Stimulated activated CD8-positive, alpha-beta memory T cell treated with anti-CD3 and anti-CD28 coated beads, Interleukin-7, amount 100 ng/mL, for 24 hours (primary cell): ENCODE data around the gene NUP210.
"Not testable (repeated sequence)": the region's sequence is repeated elsewhere in the genome, so short reads cannot be mapped to it uniquely, and the experiment has no call there.

Experiments used
- DNase-seq: peaks from one replicate; pipeline ENCODE4 v3.0.0-alpha.2; 2020; ENCODE audit warnings: low read depth

Gene NUP210

DNA sequence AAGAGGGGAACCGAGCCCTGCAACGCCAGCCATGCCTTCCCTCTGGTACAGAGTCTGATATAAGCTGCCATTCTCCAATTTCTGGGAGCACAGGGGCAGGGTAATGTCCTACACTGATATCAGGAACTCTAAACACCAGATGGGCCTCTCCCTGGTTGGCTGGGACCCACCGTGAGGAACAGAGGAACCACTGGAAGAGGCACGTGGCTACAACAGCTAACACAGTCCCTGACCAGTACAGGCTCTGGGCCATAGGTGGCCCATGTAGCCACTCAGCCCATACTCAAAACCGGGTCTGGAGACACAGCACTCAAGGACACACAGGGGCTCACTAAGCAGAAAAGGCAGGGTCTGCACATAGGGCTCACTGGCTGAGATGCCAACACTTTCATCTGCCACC, 13.9 kb downstream of the NUP210 start:
- DNase-seq, result no peak

DNA sequence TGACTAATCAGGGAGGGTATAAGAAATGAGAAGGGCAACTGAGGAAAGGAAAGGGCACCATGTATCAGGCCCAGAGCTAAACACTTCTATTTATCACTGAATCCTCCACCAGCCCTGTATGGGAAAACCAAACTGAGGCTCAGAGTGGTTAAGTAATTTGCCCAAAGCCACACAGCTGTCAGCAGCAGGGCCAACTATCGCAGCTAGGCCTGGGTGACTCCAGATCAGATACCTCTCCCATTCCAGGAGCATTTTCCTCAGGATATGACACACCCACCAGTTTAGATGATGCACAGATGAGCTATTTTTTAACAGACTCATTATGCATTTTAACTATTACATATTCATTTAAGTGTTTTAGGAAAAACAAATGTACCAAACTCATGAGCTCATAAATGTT, 14.5 kb downstream of the NUP210 start:
- DNase-seq, result no peak

DNA sequence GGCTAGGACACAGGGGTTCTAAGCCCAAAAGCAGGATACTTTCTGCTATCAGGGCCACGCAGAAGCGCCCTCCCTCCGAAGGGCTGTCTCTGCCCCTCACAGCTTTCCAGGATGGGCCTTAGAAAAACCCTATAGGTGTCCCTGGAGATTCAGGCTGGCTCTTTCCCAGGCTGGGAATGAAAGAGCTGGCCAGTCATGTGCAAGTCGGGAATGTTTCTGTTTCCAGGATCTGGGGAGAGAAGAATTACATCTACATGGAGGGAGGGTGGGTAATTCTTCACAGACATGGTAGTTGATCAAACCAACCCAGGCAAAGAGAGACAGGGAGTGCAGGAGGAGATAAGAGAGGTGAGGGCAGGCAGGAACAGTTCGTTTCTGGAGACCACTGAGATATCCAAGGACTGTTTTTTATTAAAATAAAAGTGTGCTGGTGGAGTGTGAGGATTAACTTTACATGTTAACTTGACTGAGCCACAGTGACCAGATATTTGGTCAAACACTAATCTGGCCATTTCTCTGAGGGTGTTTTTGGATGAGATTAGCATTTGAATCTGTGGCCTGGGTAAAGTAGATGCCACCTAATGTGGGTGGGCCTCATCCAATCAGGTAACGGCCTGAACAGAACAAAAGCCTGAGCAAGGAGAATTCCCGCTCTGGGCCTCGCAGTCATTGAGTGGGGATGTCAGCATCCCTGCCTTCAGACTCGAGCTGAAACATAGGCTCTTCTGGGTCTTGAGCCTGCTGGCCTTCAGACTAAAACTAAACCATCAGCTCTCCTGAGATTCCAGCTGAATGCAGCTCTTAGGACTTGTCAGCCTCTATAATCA, 15.3 kb downstream of the NUP210 start:
- DNase-seq, result no peak

DNA sequence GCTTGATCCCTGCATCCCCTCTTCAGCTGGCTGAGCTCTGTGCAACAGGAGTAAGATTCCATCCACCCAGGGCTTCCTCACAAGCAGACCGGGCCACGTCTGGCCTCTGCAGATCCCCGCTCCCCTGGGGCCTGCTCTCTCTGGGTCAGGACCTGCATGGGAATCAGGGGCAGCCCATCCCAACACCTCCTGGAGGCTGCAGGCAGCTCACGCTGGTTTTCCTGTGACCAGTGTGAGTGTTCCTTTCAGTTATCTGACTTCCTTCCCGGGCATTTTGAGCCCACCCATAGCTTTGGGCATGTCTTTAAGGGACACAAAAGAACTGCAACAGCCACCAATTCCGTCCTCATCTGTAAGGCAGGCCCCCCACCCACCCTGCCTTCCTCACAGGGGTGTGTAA, 16.3 kb downstream of the NUP210 start:
- DNase-seq, result no peak

DNA sequence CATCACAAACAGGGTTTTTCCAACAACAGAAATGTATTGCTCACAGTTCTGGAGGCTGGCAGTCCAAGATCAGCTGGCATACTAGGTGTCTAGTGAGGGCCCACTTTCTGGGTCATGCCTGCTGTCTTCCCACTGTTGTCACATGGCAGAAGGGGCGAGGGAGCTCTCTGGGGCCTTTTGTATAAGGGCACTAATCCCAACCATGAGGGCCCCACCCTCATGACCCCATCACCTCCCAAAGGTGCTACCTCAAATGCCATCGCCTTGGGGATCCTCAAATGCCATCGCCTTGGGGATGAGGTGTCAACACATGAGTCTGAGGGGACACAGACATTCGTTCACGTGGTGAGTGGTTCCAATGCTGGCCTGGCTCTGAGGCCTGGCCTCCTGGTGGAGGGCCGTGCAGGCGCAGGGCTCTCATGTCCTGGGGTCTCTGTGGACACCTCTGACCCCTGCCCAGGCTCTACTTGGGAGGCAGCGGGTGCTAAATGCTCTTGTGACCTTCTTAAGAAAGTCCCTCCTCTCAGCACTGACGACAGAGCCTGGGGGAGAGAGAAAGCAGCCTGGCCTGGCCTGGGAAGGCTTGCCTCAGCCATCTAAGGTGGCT, 16.8 kb downstream of the NUP210 start:
- no peak for DNase-seq

DNA sequence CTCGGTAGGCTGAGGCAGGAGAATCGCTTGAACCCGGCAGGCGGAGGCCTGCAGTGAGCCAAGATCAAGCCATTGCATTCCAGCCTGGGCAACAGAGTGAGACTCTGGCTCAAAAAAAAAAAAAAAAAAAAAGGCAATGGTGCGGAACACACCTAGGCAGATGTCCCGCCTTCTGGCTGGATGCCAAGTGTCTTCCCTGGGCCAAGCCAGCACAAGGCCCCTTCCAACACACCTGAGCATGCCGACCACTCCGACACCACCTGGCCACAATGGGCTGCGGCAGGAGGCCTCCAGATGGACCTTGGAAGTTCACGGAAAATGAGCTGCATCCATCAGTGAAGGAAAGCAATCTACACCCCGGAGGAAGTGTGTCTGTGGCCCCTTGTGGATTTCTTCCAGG, 19.0 kb downstream of the NUP210 start:
- DNase-seq, result no peak

DNA sequence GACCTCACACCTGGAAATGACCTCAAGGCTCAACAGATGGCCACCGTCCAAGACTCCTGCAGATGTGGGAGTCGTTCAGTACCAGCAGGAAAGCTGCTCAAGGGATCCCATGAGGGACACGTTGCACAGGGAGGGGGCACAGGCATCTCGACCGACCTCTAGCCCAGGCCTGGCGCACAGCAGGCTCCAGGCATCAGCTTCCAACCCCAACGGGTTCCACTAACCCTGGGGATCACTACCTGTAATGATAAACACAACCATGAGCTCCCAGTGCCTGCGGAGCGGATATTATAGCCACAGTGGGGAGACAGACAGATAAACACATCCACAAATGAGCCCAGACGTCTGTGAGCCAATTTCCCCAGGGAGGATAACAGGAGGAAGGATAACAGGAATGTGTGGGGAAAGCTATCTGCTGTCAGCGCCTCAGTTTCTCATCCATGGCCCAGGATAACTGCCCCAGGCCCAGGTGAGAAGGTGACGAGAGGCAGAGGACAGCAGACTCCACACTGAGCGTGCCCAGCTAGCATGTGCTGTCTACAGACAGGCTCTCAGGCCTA, 19.9 kb downstream of the NUP210 start:
- DNase-seq, result no peak

DNA sequence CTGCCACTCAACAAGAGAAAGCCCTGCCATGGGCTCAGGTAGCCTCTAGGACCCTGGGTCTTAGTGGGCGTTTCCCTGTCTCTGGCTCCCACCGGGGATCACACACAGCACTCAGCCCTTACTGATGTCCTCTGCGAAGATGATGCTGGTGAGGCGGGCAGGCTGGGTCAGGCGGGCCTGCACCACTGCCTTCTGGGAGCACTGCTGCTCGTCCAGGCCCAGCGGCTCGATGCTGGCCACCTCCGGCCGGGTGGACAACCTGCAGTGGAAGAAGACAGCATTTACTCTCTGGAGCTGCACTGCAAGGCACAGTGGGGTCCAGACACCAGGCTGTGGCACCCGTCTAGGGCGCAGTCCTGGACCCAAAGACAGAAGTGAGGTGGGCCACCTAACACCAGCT, 20.5 kb downstream of the NUP210 start:
- DNase-seq, result no peak

DNA sequence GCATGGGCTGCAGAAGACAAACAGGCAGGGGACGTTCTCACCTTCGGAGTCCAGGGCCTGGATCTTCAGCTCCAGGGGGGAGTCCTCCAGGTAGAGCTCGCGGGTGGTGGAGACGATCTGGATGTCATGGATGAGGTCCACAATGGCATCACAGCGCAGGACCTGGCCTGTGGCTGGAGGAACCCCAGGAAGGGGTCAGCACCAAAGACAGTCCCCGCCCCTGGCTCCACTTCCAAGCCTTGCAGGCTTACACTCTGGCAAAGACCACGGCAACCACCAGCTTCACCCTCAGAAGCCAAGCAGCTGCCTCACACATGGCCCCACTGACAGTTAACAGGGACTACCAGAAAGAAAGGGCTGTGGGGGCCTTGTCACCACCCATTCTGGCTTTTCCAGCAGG, 22.8 kb downstream of the NUP210 start:
- DNase-seq, result no peak

DNA sequence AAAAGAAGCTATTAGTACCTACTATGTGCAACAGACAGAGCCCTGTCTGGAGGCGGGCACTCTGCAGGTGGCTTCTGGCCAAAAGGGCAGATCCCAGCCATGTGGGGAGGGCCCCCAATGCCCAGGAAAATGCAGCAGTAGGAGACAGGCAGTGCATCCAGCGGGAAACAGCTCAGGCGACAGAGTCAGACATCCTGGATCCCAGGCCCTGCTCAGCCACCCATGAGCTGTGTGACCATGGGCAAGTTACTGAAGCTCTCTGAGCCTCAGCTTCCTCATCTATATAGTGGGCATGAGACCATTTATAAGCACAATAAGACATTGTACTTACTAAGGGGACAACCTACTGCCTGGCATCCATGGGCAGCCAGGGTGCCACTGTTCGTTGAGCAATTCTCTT, 25.8 kb downstream of the NUP210 start:
- DNase-seq, result no peak

DNA sequence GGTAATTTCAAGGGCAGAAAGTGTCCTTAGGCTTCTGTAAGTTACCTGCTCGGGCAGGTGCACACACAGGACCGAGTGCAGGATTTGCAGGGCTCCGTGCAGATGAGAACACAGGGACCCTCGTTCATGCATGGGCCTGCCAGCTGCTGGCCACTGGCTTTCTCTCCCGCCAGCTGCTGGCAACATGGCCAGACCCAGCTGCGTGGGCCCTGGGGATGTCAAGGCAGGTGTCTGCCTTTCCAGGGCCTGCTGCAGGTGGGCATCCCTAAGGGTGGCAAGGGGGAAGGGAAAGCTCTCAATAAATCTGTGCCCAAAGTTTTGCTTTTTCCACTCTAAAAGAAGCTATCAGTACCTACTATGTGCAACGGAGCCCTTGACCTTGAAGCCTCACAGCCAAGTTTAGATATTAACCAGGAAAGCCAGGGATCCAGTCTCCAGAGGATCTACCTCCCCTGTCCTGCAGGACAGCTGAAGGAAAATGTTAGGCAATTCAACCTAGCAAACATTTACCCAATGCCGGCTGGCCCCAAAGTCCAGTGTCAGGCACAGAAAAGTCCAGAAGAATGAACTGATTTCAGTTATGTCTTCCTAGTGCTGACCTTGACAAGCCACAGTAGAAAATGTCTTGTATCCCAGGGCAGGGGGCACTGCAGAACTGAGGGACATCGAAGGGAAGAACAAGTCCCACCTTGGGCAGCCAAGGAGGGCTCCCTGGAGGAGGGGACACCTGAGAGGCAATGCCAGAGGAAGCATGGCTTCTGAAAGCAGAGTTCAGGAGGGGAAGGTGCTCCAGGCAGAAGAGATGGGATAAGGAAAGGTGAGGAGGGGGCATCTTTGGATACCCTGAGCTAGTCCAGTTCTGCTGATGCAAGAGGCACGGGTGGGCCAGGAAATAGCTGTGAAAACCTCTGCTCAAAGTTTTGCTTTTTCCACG, 26.4 kb downstream of the NUP210 start:
- no peak for DNase-seq

DNA sequence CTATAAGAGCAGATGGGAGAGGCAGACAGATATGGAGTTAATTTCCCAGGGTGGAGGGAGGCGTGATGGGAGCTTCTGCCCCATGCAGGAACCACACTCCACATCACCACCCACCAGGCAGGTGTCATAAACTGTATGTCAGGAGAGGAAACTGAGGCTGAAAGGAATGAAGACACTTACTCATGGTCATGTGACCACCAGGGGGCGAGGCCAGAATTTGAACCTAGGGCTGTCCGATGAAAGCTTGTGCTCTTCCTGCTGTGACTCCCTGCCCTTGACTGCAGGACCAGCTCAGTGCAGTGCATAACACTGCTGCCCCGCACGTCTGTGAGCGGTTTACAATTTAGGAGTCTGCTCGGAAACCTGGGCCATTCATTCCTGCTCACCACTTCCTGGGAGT, 28.8 kb downstream of the NUP210 start:
- DNase-seq, result no peak

DNA sequence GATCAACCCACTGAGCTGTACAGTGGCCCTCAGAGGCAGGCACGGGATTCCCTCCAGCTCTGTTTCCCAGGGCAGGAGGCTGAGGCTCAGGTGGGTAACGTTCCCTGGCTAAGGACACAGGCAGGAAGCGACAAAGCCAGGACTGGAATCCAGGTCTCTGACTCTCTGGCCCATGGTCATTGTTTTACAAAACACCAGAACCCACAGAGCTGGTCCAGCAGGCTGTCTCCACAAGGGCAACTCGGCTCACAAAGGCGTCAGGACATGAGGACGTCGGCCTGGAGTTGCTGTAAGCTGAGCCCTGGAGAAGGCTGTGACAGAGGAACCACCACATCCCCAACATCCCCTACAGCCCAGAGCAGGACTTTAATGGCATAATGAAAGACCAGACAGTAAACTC, 30.7 kb downstream of the NUP210 start:
- DNase-seq, result no peak

DNA sequence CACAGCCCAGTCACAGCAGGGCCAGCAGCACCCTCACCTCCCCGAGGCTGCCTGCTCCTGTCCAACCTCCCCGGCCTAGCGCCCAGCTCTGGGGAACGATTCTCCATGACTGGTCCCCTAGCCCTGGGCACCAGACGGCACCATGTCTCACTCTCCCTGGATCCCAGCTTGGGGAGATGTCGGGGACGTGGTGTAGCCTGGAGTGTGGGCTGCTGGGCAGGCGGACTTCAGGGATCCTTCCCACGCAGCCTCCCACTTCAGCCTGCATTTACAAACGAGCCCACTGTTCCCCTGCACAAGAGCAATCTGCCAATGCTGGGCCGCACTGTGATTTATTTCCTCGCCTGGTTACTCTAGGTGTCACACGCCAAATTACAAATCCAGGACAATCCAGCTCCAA, 31.3 kb downstream of the NUP210 start:
- DNase-seq, result no peak

DNA sequence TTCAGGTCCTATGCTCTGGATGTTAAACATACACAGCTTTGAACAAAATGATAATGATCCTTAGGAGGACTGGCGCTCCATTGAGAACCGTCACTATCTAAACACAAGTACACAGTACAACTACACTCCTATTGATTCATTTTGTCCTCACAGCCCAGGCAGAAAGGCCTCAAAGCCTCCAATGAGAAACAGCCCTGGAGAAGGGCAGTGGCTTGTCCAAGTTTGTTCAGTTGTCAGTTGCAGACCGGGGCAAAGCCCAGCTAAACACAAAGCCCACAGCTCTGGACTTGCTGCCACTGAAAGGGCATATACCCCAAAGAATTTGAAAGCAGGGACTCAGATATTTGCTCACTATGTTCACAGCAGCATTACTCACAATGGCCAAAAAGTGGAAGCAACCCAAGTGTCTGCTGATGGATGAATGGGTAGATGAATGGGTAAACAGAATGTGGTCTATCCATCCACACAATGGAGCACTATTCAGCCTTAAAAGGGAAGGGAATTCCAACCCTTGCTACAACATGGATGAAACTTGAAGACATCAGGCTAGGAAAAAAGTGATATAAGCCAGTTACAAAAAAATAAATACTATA, 34.7 kb downstream of the NUP210 start:
- no peak for DNase-seq

DNA sequence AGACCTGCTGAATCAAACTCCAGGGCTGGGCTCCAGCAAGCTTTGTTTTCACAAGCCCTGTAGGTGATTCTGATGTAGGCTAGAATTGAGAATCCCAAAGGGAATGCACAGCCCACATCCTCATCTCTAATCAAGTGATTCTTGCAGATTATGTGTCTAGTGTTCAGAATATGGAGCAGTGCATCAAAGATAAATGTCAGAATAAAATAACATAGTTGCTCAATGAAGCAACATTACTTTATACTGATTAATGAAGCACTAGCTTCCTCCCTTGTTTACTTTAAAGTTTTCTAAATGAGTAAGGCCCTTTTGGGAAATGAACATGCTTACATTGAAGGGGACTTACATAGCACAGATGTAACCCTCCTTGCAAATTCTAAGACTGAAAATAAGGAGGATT, 39.2 kb downstream of the NUP210 start:
- DNase-seq, result no peak

DNA sequence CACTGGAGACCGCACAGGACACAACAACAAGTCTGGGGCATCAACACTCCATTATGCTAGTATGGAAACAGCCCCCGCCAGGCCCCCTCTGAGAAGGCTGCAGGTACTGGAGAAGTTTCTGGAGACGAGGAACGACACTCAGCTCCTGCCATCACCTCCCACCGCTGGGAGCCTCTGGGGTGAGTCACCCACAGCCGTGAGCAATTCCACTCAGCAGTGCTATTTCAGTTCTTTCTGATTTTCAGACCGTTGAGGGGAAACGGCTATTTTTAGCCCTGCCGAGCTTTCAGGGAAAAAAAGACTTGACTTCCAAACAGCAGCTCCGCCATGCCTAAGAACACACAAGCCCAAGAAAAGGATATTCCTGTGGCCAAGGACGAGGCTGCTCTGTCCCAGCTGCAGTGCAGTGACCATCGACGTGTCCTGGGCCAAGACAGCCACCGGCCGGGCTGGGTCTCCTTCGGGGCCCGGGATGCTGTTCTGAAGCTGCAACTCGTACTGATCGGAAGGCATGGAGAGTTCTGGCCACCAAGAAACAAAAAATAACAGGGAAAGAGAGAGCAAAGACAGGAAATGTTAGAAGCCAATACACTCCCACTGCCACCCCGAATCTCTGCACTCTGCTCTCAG, 40.8 kb downstream of the NUP210 start:
- no peak for DNase-seq

DNA sequence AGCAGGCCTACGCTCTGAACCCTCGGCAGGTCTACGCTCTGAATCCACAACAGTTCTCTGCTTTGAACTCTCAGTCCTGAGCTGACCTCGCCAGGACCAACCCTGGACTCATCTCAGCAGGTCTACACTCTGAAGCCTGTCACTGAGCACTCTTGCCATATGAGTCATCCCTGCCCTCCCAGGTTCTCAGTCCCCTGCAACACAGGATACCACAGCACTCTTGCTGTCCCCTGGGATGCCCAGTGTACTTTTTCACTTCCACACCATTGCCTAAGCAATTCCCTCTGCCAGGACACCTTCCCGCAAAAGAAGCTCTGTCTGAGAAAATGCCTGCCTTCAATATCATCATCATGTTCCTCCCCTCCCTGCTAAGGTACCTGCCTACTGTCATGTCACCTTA, 42.0 kb downstream of the NUP210 start:
- no peak for DNase-seq

DNA sequence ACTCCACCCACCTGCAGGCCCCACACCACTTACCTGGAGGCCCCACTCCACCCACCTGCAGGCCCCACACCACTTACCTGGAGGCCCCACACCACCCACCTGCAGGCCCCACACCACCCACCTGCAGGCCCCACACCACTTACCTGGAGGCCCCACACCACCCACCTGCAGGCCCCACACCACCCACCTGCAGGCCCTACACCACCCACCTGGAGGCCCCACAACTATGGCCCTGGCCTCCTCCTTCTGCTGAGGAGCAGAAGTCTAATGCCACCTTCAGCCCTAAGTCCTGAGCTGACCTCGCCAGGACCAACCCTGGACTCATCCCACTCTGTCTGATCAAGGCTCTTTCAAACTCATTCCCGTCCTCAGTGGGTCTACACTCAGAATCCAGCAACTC, 42.4 kb downstream of the NUP210 start:
- DNase-seq, result not testable (repeated sequence)

DNA sequence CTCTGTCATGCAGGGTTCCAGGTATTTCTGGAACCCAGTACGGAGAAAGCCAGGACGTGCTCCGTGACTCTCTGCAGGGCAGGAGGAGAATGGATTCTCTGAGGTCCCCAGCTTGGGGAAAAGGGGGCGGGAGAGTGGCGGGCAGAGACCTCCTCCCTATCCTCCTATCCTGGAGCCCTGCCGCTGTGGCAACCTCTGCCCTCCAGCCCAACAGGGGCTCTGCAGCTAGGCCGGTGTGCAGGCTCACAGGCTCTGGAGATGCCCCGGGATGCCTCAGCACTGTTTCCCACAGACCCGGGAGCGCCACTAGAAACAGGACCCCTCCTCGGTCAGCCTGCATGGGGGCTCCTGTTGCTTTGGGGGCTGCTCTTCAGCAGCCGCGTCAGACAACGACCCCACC, 43.1 kb downstream of the NUP210 start:
- no peak for DNase-seq

DNA sequence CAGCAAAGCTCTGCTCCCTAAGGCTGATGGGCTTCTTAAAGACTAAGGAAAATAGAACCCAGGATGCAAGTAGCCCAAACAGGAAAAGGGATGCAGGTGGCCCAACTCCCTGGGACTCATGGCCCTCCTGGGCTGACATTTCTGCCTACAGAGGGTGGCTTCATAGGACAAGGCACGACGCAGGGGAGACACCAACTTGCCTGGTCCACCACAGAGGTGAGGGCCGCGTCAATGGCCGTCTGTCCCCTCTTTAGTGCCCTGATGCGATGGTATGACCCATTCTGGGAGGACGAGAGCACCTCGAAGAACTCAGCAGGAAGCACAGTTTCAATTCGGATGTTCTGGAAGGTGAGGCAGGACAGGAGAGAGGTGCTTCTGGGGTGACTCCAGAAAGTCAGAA, 44.0 kb downstream of the NUP210 start:
- no peak for DNase-seq

DNA sequence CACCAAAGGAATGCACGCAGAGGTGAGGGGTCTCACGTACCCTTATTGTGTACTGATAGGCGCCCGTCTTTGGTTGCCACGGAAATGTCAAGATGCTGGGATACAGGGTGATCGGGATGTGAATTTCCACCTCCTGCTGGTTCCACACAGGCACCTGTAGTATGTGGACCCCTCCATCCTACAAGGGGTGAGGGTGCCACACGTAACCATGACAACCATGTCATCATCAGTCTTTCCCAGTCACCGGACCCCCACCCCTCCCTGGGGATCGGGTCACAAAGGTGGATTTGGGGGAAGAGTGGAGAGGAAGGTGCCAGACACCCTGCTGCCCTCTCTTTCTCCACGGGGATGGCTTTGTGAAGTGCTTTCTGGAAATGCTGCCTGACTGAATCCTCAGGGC, 44.7 kb downstream of the NUP210 start:
- DNase-seq, result no peak
